HG03025 (cell line): ENCODE results near the gene NCOR1.

Experiments used
- ATAC-seq: cut with Tn5 transposase; IDR thresholded peaks from one replicate; pipeline ENCODE4 v1.9.1; 2021; ENCODE audit warnings: mild to moderate bottlenecking, moderate library complexity; ENCODE audit not compliant: unreplicated experiment, low FRiP score

The NCOR1 gene

GRCh38 chr17:15996322-15996721 is 219.0 kb downstream of the NCOR1 start:
- no peak for ATAC-seq

- ATAC-seq: no peak
Measured at GRCh38 chr17:15981646-15982580, 233.4 kb downstream of the NCOR1 start.

DNA sequence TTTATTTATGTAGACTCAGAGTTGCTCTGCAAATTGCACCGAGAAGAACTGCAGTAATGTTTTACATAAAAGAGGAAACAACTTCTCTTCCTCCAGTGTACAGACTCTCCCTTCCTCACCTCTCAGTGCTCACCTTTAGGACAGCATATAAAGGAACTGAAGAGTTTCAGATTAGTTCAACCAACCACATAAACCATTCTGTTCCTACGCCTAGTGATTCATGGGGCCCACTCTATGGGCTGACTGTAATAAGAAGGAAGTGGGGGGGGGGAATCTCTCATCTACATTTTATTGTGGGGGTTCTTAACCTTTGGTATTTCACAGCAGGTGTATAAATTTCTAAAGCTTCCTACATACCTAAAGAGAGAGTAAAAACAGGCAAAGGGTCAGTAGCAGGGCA is 234.1 kb downstream of the NCOR1 start:
- peak; percentile 78 for ATAC-seq
